Kidney (tissue), 14 donors: ENCODE results near the gene SLC24A2. TPM values are rescaled to one million over a fixed set of nuclear protein-coding genes. Genes with fewer than 3 reads are reported as not detected.

Experiments used
- DNase-seq, 5 donors: peaks; one replicate each; pipeline ENCODE4 v3.0.0-alpha.2; 2013 to 2020
- FAIRE-seq: peaks from 2 replicates; lab custom pipeline; 2012; peaks lifted over from hg19 to GRCh38; lab: Jason Lieb, UNC
- H3K27ac ChIP-seq, 2 donors: one replicate each; pipeline ENCODE4 v1.7.0; 2013; ENCODE audit warnings: low read depth in 2 of 2, low read length in 2 of 2, inconsistent platforms in 1 of 2
- H3K27me3 ChIP-seq: one replicate; pipeline ENCODE4 v1.7.1; 2013; ENCODE audit warnings: low read length, inconsistent platforms; ENCODE audit not compliant: control insufficient read depth, insufficient read depth
- H3K36me3 ChIP-seq, 3 donors: one replicate each; pipeline versions ENCODE4 v1.7.0 to v1.7.1; 2013; ENCODE audit warnings: low read length in 3 of 3, control low read depth in 1 of 3, inconsistent platforms in 1 of 3; ENCODE audit not compliant: insufficient read depth in 3 of 3, control insufficient read depth in 2 of 3
- H3K4me1 ChIP-seq, 3 donors: one replicate each; pipeline versions ENCODE4 v1.7.0 to v1.7.1; 2013; ENCODE audit warnings: low read length in 3 of 3, inconsistent platforms in 1 of 3, low read depth in 1 of 3; ENCODE audit not compliant: control insufficient read depth in 2 of 3, insufficient read depth in 2 of 3
- H3K4me3 ChIP-seq, 3 donors: one replicate each; pipeline versions ENCODE4 v1.7.0 to v1.8.1; 2013; ENCODE audit warnings: low read length in 3 of 3, control low read depth in 1 of 3, inconsistent platforms in 1 of 3
- H3K9ac ChIP-seq, 3 donors: one replicate each; pipeline versions ENCODE4 v1.7.0 to v1.7.1; 2013; ENCODE audit warnings: low read length in 3 of 3, control low read depth in 1 of 3, inconsistent platforms in 1 of 3
- H3K9me3 ChIP-seq, 3 donors: one replicate each; pipeline versions ENCODE4 v1.7.0 to v1.7.1; 2013; ENCODE audit warnings: low read length in 3 of 3, control low read depth in 1 of 3, inconsistent platforms in 1 of 3; ENCODE audit not compliant: control insufficient read depth in 2 of 3, insufficient read depth in 1 of 3
- CTCF ChIP-seq: IDR thresholded peaks from 3 replicates; pipeline ENCODE4 v1.5.1; 2012; ENCODE audit warnings: mild to moderate bottlenecking, moderate library complexity, borderline replicate concordance; ENCODE audit not compliant: insufficient read depth; ENCODE audit errors: extremely low read depth
- intact Hi-C: fragments of 100-400 bp; cut with DNase I; formaldehyde crosslinking; loops from one replicate; pipeline ENCODE4 v1.11.1; 2022
- polyA plus RNA-seq: library from polyadenylated mRNA; stranded (reverse); fragments of 350-450 nt; fragmentation: Illumina TruSeq; extraction: RNeasy Lipid Tissue Mini Kit (QIAGEN cat#74804); gene quantifications from one replicate; pipeline ENCODE4 v1.2.3, GENCODE V29; 2014; ENCODE audit warnings: low read depth, low replicate concordance; ENCODE audit not compliant: insufficient read depth
- total RNA-seq: library from RNA; stranded (reverse); fragmentation: NEBNext Ultra II Directional; extraction: Animal tissue kit (Norgen Biotek cat#: 25700); gene quantifications from one replicate; pipeline ENCODE4 v1.2.1, GENCODE V29; 2021
- donor health status: control.
- donor health status: control.
- donor health status: control.
- donor health status: control.
- donor health status: control.
- donor health status: DM: yes; HTN: yes; CAD: no.
- donor health status: Normal renal cell carcinoma (clear cell type).

The SLC24A2 gene
- total and polyA plus RNA-seq, 2 donors from 2014 or later: 0.15 TPM; not detected in 1

GRCh38 chr9:19771446-19771845 lies 17.4 kb downstream of the SLC24A2 start:
- no peak for TF ChIP-seq CTCF
- Histone ChIP-seq H3K9me3 (no peaks in the 10 kb centered on the region), H3K4me1 (no peaks in the 10 kb centered on the region), H3K4me3 (no peak overlapping the region), H3K27ac (no peak overlapping the region), H3K36me3 (no peaks in the 10 kb centered on the region), H3K9ac (no peak overlapping the region), H3K27me3 (no peaks in the 10 kb centered on the region)
- FAIRE-seq (no peak), DNase-seq (no peak)
- intact Hi-C loops: no loop called here

- intact Hi-C loops: no loop called here
- FAIRE-seq: no peak
- H3K9ac ChIP-seq: no peak overlapping the region
Measured at GRCh38 chr9:19770973-19771372, 17.9 kb downstream of the SLC24A2 start.

GRCh38 chr9:19769213-19769612 lies 19.6 kb downstream of the SLC24A2 start:
- no peak for FAIRE-seq

More at GRCh38 chr9:19770973-19771372, 17.9 kb downstream of the SLC24A2 start:
- Histone ChIP-seq H3K27me3 (no peaks in the 10 kb centered on the region), H3K9me3 (no peaks in the 10 kb centered on the region), H3K27ac (no peak overlapping the region), H3K4me3 (no peak overlapping the region), H3K4me1 (no peaks in the 10 kb centered on the region), H3K36me3 (no peaks in the 10 kb centered on the region)
- no peak for DNase-seq
- TF ChIP-seq CTCF: no peak

More at GRCh38 chr9:19769213-19769612, 19.6 kb downstream of the SLC24A2 start:
- Histone ChIP-seq H3K4me3 (no peak overlapping the region), H3K9me3 (peaks cover 0 to 4% (median 0%) of the 10 kb centered on the region in 3 donors), H3K9ac (no peak overlapping the region), H3K4me1 (no peaks in the 10 kb centered on the region), H3K27ac (no peak overlapping the region), H3K27me3 (no peaks in the 10 kb centered on the region), H3K36me3 (no peaks in the 10 kb centered on the region)
- intact Hi-C loops: no loop called here
- no peak for TF ChIP-seq CTCF
- no peak for DNase-seq
